Measurements from ENCODE around the gene CCDC87. TPM values are rescaled to one million over a fixed set of nuclear protein-coding genes. Genes with fewer than 3 reads are reported as not detected.

The CCDC87 gene
- total and polyA plus RNA-seq, 4 donors = 0.12 to 0.67 (median 0.22) TPM

Small RNAs within 50 kb of the gene (small RNA-seq; reads per million reads assigned to genes)
- gene RNU4-39P (ENCODE audit: low replicate concordance) = not detected

Other genes starting within 250 kb of the CCDC87 start
- 10 to 100 TPM; 23.7 to 38.0 TPM for gene BRMS1, start 248.0 kb downstream of the CCDC87 start, total RNA-seq
- gene BRMS1, start 248.0 kb downstream of the CCDC87 start, polyA plus RNA-seq = 10 to 100 TPM; 60.4 to 88.7 TPM
- 10 to 100 TPM; 27.6 to 28.0 TPM for gene B4GAT1, start 245.4 kb downstream of the CCDC87 start, total RNA-seq
- gene B4GAT1, start 245.4 kb downstream of the CCDC87 start, polyA plus RNA-seq = 10 to 100 TPM; 18.2 to 20.3 TPM
- 10 to 100 TPM in 1 of 2 donors, 1 to 10 TPM in 1; 6.5 to 19.4 TPM for gene SLC29A2, start 221.3 kb downstream of the CCDC87 start, total RNA-seq
- 10 to 100 TPM; 13.1 to 14.3 TPM for gene SLC29A2, start 221.3 kb downstream of the CCDC87 start, polyA plus RNA-seq
- gene NPAS4, start 172.0 kb downstream of the CCDC87 start, total RNA-seq = under 1 TPM; 0.06 to 0.09 TPM
- under 1 TPM; 0.07 to 0.14 TPM for gene NPAS4, start 172.0 kb downstream of the CCDC87 start, polyA plus RNA-seq
- 10 to 100 TPM; 32.7 to 46.6 TPM for gene MRPL11, start 154.2 kb downstream of the CCDC87 start, total RNA-seq
- gene MRPL11, start 154.2 kb downstream of the CCDC87 start, polyA plus RNA-seq = 10 to 100 TPM; 35.8 to 56.8 TPM
- 10 to 100 TPM in 1 of 2 donors, 1 to 10 TPM in 1; 4.9 to 12.6 TPM for gene PELI3, start 126.2 kb downstream of the CCDC87 start, total RNA-seq
- 1 to 10 TPM; 6.1 to 8.9 TPM for gene PELI3, start 126.2 kb downstream of the CCDC87 start, polyA plus RNA-seq
- 10 to 100 TPM; 25.5 to 76.3 TPM for gene DPP3, start 112.6 kb downstream of the CCDC87 start, total RNA-seq
- 10 to 100 TPM; 25.4 to 63.9 TPM for gene DPP3, start 112.6 kb downstream of the CCDC87 start, polyA plus RNA-seq
- 10 to 100 TPM; 41.4 to 75.6 TPM for gene BBS1, start 82.4 kb downstream of the CCDC87 start, total RNA-seq
- gene BBS1, start 82.4 kb downstream of the CCDC87 start, polyA plus RNA-seq = 10 to 100 TPM; 12.5 to 17.3 TPM
- gene ZDHHC24, start 47.0 kb downstream of the CCDC87 start, total RNA-seq = 10 to 100 TPM in 1 of 2 donors, 1 to 10 TPM in 1; 6.8 to 21.6 TPM
- gene ZDHHC24, start 47.0 kb downstream of the CCDC87 start, polyA plus RNA-seq = 10 to 100 TPM; 10.7 to 12.3 TPM
- gene ACTN3, start 46.2 kb downstream of the CCDC87 start, total RNA-seq = under 1 TPM in 1 of 2 donors, not detected in 1; 0.15 TPM
- gene ACTN3, start 46.2 kb downstream of the CCDC87 start, polyA plus RNA-seq = under 1 TPM; 0.04 to 0.07 TPM
- 10 to 100 TPM in 1 of 2 donors, 1 to 10 TPM in 1; 7.7 to 39.6 TPM for gene CTSF, start 24.5 kb downstream of the CCDC87 start, total RNA-seq
- 1 to 10 TPM; 6.6 to 8.2 TPM for gene CTSF, start 24.5 kb downstream of the CCDC87 start, polyA plus RNA-seq
- gene CCS, start 122 bp upstream of the CCDC87 start, total RNA-seq = 10 to 100 TPM; 35.9 to 36.5 TPM
- 10 to 100 TPM; 32.7 to 52.2 TPM for gene CCS, start 122 bp upstream of the CCDC87 start, polyA plus RNA-seq
- 10 to 100 TPM; 67.8 to 96.3 TPM for gene RBM14, start 23.6 kb upstream of the CCDC87 start, total RNA-seq
- gene RBM14, start 23.6 kb upstream of the CCDC87 start, polyA plus RNA-seq = 10 to 100 TPM; 34.1 to 38.0 TPM
- gene RBM4, start 45.6 kb upstream of the CCDC87 start, total RNA-seq = 100 to 1,000 TPM; 102 to 153 TPM
- gene RBM4, start 45.6 kb upstream of the CCDC87 start, polyA plus RNA-seq = 10 to 100 TPM; 77.2 to 98.8 TPM
- 10 to 100 TPM; 12.3 to 33.9 TPM for gene RBM4B, start 84.8 kb upstream of the CCDC87 start, total RNA-seq
- 1 to 10 TPM; 9.4 to 10.0 TPM for gene RBM4B, start 84.8 kb upstream of the CCDC87 start, polyA plus RNA-seq
- 10 to 100 TPM; 13.2 to 16.1 TPM for gene SPTBN2, start 136.2 kb upstream of the CCDC87 start, total RNA-seq
- 1 to 10 TPM; 4.7 to 9.4 TPM for gene SPTBN2, start 136.2 kb upstream of the CCDC87 start, polyA plus RNA-seq

Measured in lung (tissue), 5 donors.